Measurements from ENCODE around the gene NPAS3.

GRCh38 chr14:33812601-33813000 is 873.9 kb downstream of the NPAS3 start:
- TF ChIP-seq EZH2phosphoT487 (IDR thresholded peaks at IDR 0.05; ENCODE audit: borderline replicate concordance, low read depth, low read length), result no peak
- no peak for TF ChIP-seq CTCF (conservative IDR thresholded peaks at IDR 0.05; ENCODE audit: low read length)
